ENCODE results near the gene RYR2. TPM values are rescaled to one million over a fixed set of nuclear protein-coding genes. Genes with fewer than 3 reads are reported as not detected.

The RYR2 gene
- total RNA-seq, 2 donors from 2014 or later, result 392 to 756 TPM

DNA sequence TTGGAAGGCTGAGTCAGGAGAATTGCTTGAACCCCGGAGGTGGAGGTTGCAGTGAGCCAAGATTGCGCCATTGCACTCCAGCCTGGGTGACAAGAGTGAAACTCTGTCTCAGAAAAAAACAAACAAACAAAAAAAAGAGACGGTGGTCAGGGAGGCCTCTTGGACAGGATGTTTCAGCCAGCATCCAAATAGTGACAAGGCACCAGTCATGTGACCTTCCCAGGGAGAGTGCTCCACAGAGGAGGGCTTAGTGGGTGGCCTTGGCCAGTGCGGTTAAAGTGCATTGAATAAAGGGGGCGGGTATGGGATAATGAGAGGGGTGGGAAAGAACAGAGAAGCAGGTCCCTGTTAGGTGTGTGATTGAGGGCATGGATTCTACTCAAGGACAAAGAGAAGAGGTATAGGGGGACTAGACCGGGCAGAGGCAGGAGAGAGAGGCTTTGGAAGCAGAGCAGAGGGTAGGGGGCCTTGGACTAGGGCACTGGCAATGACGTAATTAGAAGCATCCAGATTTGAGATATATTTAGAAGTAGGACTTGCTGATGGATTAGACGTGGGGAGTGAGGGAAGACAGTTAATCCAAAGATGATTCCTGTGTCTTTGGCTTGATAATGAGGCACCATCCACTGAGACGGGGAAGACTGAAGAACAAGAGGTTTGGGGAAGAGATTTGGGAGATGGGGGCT, 12.0 kb upstream of the RYR2 start:
- TF ChIP-seq, protein P1, sequence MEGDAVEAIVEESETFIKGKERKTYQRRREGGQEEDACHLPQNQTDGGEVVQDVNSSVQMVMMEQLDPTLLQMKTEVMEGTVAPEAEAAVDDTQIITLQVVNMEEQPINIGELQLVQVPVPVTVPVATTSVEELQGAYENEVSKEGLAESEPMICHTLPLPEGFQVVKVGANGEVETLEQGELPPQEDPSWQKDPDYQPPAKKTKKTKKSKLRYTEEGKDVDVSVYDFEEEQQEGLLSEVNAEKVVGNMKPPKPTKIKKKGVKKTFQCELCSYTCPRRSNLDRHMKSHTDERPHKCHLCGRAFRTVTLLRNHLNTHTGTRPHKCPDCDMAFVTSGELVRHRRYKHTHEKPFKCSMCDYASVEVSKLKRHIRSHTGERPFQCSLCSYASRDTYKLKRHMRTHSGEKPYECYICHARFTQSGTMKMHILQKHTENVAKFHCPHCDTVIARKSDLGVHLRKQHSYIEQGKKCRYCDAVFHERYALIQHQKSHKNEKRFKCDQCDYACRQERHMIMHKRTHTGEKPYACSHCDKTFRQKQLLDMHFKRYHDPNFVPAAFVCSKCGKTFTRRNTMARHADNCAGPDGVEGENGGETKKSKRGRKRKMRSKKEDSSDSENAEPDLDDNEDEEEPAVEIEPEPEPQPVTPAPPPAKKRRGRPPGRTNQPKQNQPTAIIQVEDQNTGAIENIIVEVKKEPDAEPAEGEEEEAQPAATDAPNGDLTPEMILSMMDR (IDR thresholded peaks at IDR 0.05), result no peak
- H3K27ac ChIP-seq, result no peak overlapping the region
- H3K27me3 ChIP-seq, result no peaks in the 10 kb centered on the region
- DNase-seq (ENCODE audit: low spot score), result no peak
- H3K4me1 ChIP-seq, result peaks cover 0 to 28% of the 10 kb centered on the region in 2 donors
- no peak overlapping the region for H3K4me3 ChIP-seq
- no peaks in the 10 kb centered on the region for H3K36me3 ChIP-seq
- H3K9me3 ChIP-seq, result no peaks in the 10 kb centered on the region

GRCh38 chr1:237031480-237031879, 10.5 kb upstream of the RYR2 start:
- no peaks in the 10 kb centered on the region for H3K27me3 ChIP-seq
- no peak for DNase-seq (ENCODE audit: low spot score)
- H3K27ac ChIP-seq, result peak overlapping the region; percentile 51 to 60
- TF ChIP-seq, protein P1 (IDR thresholded peaks at IDR 0.05), result no peak
- no peaks in the 10 kb centered on the region for H3K36me3 ChIP-seq
- H3K4me1 ChIP-seq, result peaks cover 0 to 28% of the 10 kb centered on the region in 2 donors
- H3K4me3 ChIP-seq, result no peak overlapping the region
- no peaks in the 10 kb centered on the region for H3K9me3 ChIP-seq

DNA sequence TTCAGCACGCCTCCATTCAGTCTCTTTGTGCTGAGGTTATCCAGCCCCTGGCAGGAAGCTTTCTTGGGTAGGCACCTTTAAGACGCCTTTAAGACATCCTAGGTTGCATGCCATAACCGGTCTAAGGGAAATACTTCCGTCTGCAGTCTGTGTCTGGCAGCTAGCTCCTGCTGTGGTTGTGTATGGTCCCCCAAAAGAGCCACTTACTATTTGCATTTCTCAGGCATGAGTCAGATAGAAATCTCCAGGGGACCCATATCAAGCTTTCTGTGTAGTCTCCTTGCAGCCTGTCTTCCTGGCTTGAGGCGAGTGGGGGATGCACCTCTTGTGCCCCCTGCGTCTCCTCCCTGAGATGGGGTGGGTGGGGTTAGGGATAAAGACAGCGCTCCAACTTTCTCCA, 10.0 kb upstream of the RYR2 start:
- no peak for DNase-seq (ENCODE audit: low spot score)
- TF ChIP-seq, protein P1 (IDR thresholded peaks at IDR 0.05), result no peak
- Histone ChIP-seq H3K27ac (peak overlapping the region; percentile 51 to 60), H3K4me3 (no peak overlapping the region), H3K27me3 (no peaks in the 10 kb centered on the region), H3K9me3 (no peaks in the 10 kb centered on the region), H3K4me1 (peaks cover 0 to 28% of the 10 kb centered on the region in 2 donors), H3K36me3 (no peaks in the 10 kb centered on the region)

GRCh38 chr1:237033061-237033460, 8.9 kb upstream of the RYR2 start:
- peak overlapping the region; percentile 35 to 68 for H3K27ac ChIP-seq
- no peak overlapping the region for H3K4me3 ChIP-seq
- no peak for DNase-seq (ENCODE audit: low spot score)

GRCh38 chr1:237033804-237034203, 8.2 kb upstream of the RYR2 start:
- H3K9me3 ChIP-seq, result no peaks in the 10 kb centered on the region
- DNase-seq (ENCODE audit: low spot score), result no peak
- H3K27ac ChIP-seq, result peak overlapping the region; percentile 35 to 68
- peaks cover 0 to 28% of the 10 kb centered on the region in 2 donors for H3K4me1 ChIP-seq
- TF ChIP-seq, protein P1 (IDR thresholded peaks at IDR 0.05), result no peak
- no peak overlapping the region for H3K4me3 ChIP-seq
- no peaks in the 10 kb centered on the region for H3K36me3 ChIP-seq
- H3K27me3 ChIP-seq, result no peaks in the 10 kb centered on the region

More at GRCh38 chr1:237033061-237033460, 8.9 kb upstream of the RYR2 start:
- Histone ChIP-seq H3K4me1 (peaks cover 0 to 28% of the 10 kb centered on the region in 2 donors), H3K27me3 (no peaks in the 10 kb centered on the region), H3K9me3 (no peaks in the 10 kb centered on the region), H3K36me3 (no peaks in the 10 kb centered on the region)
- TF ChIP-seq, protein P1 (IDR thresholded peaks at IDR 0.05), result no peak

DNA sequence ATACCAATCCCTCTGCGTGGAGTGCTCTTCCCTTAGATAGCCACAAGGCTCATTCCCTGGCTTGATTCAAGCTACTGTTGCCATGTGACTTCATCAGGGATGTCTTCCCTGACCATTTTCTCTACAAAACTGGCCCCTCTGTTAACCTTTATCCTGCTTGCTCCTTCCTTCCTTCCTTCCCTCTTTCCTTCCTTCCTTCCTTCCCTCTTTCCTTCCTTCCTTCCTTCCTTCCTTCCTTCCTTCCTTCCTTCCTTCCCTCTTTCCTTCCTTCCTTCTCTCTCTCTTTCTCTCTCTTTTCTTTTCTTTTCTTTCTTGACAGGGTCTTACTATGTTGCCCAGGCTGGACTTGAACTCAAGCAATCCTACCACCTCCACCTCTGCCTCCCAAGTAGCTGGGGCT, 6.2 kb upstream of the RYR2 start:
- Histone ChIP-seq H3K4me1 (peaks cover 0 to 22% of the 10 kb centered on the region in 2 donors), H3K27ac (no peak overlapping the region), H3K27me3 (no peaks in the 10 kb centered on the region), H3K9me3 (no peaks in the 10 kb centered on the region), H3K4me3 (no peak overlapping the region), H3K36me3 (no peaks in the 10 kb centered on the region)
- TF ChIP-seq, protein P1 (IDR thresholded peaks at IDR 0.05), result no peak
- DNase-seq (ENCODE audit: low spot score), result no peak
